ENCODE measurements around the gene TOMM5. TPM values are rescaled to one million over a fixed set of nuclear protein-coding genes. Genes with fewer than 3 reads are reported as not detected.
"Not testable (repeated sequence)": the region's sequence is repeated elsewhere in the genome, so short reads cannot be mapped to it uniquely, and the experiment has no call there.

TOMM5 gene
- polyA plus RNA-seq, 1 donor, result 135 TPM

DNA sequence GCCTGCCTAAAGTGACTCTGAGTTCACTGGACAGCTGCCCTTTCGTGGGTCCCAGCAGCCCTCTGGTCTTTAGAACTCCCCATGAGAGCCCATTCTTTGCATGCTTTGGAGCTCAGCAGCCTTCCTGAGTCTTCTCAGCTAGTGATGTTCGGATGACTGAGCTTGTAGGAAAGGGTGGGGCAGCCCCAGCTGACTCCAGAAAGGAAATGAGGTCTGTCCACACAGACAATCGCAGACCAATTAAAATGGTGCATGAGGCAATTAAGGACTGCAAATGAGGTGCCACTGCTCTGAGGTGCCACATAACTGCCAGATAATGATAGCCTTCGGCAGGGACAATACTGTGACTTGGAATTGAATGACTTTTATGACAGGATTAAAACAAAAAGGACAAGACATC is 25.4 kb upstream of the TOMM5 start:
- no peak for DNase-seq
- H3K27ac ChIP-seq (ENCODE audit: low read length), result no peak overlapping the region
- no peaks in the 10 kb centered on the region for H3K9me3 ChIP-seq (ENCODE audit: control insufficient read depth, low read depth, low read length)
- H3K36me3 ChIP-seq (ENCODE audit: control insufficient read depth, insufficient read depth, low read length), result no peaks in the 10 kb centered on the region
- no peak overlapping the region for H3K4me3 ChIP-seq (ENCODE audit: low read length)
- peaks cover 13% of the 10 kb centered on the region for H3K27me3 ChIP-seq (ENCODE audit: control insufficient read depth, insufficient read depth, low read length)
- H3K4me1 ChIP-seq (ENCODE audit: control insufficient read depth, insufficient read depth, low read length), result no peaks in the 10 kb centered on the region
- no CpG with 5 or more reads among the region's 4 CpGs for WGBS (ENCODE audit: insufficient coverage, low lambda C conversion rate)

DNA sequence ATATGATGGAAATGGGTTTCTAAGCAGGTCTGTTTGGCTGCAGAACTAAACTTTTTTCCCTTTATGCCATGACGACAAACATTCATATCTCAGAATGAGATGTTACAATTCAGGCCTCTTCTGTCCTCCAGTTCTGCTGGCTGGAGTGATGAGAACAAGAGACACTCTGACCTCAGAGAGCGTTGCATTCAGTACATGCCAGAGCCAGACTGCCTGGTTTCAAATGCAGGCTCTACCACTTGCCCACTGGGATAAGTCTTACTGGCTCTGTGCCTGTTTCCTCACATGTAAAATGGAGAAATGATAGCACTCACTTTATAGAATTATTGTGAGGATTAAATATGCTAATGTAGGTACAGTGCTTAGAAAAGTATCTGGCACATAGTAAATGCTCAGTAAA is 24.8 kb upstream of the TOMM5 start:
- Histone ChIP-seq H3K4me3 (ENCODE audit: low read length) (no peak overlapping the region), H3K9me3 (ENCODE audit: control insufficient read depth, low read depth, low read length) (no peaks in the 10 kb centered on the region), H3K36me3 (ENCODE audit: control insufficient read depth, insufficient read depth, low read length) (no peaks in the 10 kb centered on the region), H3K27me3 (ENCODE audit: control insufficient read depth, insufficient read depth, low read length) (peaks cover 17% of the 10 kb centered on the region), H3K4me1 (ENCODE audit: control insufficient read depth, insufficient read depth, low read length) (no peaks in the 10 kb centered on the region), H3K27ac (ENCODE audit: low read length) (no peak overlapping the region)
- WGBS (ENCODE audit: insufficient coverage, low lambda C conversion rate), result no CpG with 5 or more reads among the region's 2 CpGs
- DNase-seq, result no peak

DNA sequence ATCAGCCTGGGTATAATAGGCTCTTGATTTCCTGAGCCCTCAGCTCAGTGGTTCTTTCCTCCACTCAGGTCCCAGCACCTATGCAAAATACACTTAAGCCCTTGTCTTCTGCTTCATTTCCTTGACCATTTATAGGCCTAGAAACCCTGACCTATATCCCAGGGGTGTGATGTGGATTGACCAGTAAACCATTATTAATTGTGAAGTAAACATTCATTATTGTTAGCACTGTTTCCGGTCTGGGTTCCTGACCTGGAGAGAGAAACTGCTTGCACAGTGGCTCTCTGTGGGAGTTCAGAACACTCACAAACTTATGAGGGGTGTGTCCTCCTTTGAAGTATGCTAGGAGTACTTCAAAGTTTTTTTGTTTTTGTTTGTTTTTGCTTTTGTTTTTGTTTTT is 19.6 kb upstream of the TOMM5 start:
- Histone ChIP-seq H3K27me3 (ENCODE audit: control insufficient read depth, insufficient read depth, low read length) (peaks cover 10% of the 10 kb centered on the region), H3K4me3 (ENCODE audit: low read length) (no peak overlapping the region), H3K36me3 (ENCODE audit: control insufficient read depth, insufficient read depth, low read length) (no peaks in the 10 kb centered on the region), H3K27ac (ENCODE audit: low read length) (no peak overlapping the region), H3K9me3 (ENCODE audit: control insufficient read depth, low read depth, low read length) (no peaks in the 10 kb centered on the region), H3K4me1 (ENCODE audit: control insufficient read depth, insufficient read depth, low read length) (no peaks in the 10 kb centered on the region)
- WGBS (ENCODE audit: insufficient coverage, low lambda C conversion rate), result no CpG with 5 or more reads among the region's 1 CpG
- DNase-seq, result no peak

DNA sequence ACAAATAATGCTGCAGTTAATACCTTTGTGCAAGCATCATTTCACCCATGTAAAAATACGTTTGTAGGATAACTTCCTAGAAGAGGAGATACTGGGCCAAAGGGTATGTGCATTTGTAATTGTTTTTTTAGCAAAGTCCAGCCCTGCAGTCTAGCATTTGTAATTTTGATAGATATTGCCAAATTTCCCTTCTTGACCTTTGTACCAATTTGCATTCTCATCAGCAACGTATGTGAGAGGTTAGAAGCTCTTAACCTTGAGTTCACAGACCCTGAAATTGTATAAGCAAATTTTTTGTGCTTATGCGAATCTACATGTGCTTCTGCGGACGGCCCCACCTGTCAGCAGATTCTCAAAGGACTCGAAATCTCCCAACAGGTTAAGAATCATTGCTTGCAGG is 18.6 kb upstream of the TOMM5 start:
- Histone ChIP-seq H3K4me3 (ENCODE audit: low read length) (no peak overlapping the region), H3K27ac (ENCODE audit: low read length) (no peak overlapping the region), H3K36me3 (ENCODE audit: control insufficient read depth, insufficient read depth, low read length) (no peaks in the 10 kb centered on the region), H3K4me1 (ENCODE audit: control insufficient read depth, insufficient read depth, low read length) (no peaks in the 10 kb centered on the region), H3K9me3 (ENCODE audit: control insufficient read depth, low read depth, low read length) (no peaks in the 10 kb centered on the region), H3K27me3 (ENCODE audit: control insufficient read depth, insufficient read depth, low read length) (peaks cover 10% of the 10 kb centered on the region)
- no peak for DNase-seq
- WGBS (ENCODE audit: insufficient coverage, low lambda C conversion rate), result 89% methylated on average over 2 of the region's 6 CpGs

DNA sequence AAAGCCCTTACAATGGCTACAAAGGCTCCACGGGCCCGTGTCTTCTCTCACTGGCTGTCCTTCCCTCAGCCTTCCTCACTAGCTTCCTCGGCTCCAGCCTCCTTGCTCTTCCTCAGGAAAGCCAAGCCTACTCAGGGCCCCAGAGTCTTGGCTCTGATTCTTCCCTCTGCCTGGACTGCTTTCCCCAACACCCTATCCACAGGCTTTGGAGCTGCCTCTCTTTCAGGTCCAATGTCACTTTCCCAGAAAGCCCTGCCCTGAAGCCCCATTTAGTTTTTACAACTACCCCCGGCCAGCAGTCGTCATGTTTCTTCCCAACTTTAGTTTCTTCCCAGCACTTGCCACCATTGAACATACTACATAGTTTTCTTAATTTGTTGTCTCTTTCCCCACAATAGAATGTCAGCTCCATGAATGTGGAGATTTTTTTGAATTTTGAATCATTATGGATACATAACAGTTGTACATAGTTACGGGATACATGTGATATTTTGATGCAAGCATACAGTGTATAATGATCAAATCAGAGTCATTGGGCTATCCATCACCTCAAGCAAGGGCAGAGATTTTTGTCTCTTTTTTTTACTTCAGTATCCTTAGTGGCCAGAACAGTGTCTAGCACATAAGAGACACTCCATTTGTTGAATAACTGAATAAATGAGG is 17.5 kb upstream of the TOMM5 start:
- H3K27ac ChIP-seq (ENCODE audit: low read length), result no peak overlapping the region
- DNase-seq, result no peak
- H3K9me3 ChIP-seq (ENCODE audit: control insufficient read depth, low read depth, low read length), result no peaks in the 10 kb centered on the region
- H3K4me3 ChIP-seq (ENCODE audit: low read length), result no peak overlapping the region
- 78% methylated on average over 4 of the region's 6 CpGs for WGBS (ENCODE audit: insufficient coverage, low lambda C conversion rate)
- H3K27me3 ChIP-seq (ENCODE audit: control insufficient read depth, insufficient read depth, low read length), result peaks cover 13% of the 10 kb centered on the region
- H3K4me1 ChIP-seq (ENCODE audit: control insufficient read depth, insufficient read depth, low read length), result no peaks in the 10 kb centered on the region
- no peaks in the 10 kb centered on the region for H3K36me3 ChIP-seq (ENCODE audit: control insufficient read depth, insufficient read depth, low read length)

DNA sequence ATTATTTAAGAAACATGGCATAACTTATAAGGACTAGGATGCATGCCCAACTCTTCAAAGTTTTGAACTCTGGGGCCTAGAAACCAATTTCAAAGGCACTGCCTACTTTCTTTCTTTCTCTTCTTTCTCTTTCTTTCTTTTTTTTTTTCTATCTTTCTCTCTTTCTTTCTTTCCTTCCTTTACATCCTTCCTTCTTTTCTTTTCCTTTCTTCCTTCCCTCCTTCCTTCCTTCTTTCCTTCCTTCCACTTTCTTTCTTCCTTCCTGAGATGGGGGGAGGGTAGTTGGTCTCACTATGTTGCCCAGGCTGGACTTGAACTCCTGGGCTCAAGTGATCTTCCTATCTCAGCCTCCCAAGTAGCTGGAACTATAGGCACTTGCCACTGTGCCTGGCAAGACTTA is 15.9 kb upstream of the TOMM5 start:
- H3K27ac ChIP-seq (ENCODE audit: low read length), result no peak overlapping the region
- H3K27me3 ChIP-seq (ENCODE audit: control insufficient read depth, insufficient read depth, low read length), result peaks cover 9% of the 10 kb centered on the region
- no peaks in the 10 kb centered on the region for H3K36me3 ChIP-seq (ENCODE audit: control insufficient read depth, insufficient read depth, low read length)
- no peak for DNase-seq
- no peaks in the 10 kb centered on the region for H3K4me1 ChIP-seq (ENCODE audit: control insufficient read depth, insufficient read depth, low read length)
- H3K9me3 ChIP-seq (ENCODE audit: control insufficient read depth, low read depth, low read length), result no peaks in the 10 kb centered on the region
- H3K4me3 ChIP-seq (ENCODE audit: low read length), result no peak overlapping the region

DNA sequence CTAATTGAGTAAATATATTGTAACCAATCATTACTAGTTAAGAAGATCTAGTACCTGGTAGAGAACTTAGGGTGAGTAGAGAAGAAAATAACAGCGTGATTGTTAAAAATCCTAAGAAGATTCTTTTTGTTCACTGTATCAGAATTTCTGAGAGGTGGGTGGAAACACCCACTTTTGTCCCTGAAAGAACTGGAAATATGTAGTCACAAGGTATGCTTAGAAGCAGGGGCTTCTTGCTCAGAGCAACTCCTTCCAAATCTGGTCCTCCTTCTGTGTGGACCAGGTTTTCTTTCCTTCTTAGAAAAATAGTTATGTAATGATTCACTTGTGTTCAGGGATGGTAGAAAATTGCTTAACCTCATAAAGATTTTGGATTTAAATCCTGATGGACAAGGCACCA is 11.9 kb upstream of the TOMM5 start:
- no peak overlapping the region for H3K27ac ChIP-seq (ENCODE audit: low read length)
- H3K4me1 ChIP-seq (ENCODE audit: control insufficient read depth, insufficient read depth, low read length), result no peaks in the 10 kb centered on the region
- no peaks in the 10 kb centered on the region for H3K9me3 ChIP-seq (ENCODE audit: control insufficient read depth, low read depth, low read length)
- peaks cover 3% of the 10 kb centered on the region for H3K27me3 ChIP-seq (ENCODE audit: control insufficient read depth, insufficient read depth, low read length)
- no CpG with 5 or more reads among the region's 1 CpG for WGBS (ENCODE audit: insufficient coverage, low lambda C conversion rate)
- no peak overlapping the region for H3K4me3 ChIP-seq (ENCODE audit: low read length)
- no peak for DNase-seq
- no peaks in the 10 kb centered on the region for H3K36me3 ChIP-seq (ENCODE audit: control insufficient read depth, insufficient read depth, low read length)

DNA sequence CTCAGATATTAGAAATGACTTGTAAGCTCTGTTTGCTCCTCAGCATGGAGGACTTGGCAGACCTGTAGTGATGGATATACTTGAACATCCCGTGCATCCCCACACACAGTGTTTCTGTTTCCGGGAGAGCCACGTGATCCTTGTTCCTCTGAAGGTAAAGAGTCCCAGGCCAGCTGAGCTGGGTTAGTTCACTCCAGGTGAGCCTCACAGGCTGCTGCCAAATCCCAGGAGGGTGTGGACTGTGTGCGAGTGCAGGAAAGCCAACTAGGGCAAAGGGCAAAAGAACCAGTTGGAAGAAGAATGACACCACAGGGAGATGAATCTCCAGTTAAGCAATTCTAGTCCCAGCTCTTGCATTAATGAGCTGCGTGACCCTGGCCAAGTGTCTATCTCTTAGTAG is 10.4 kb upstream of the TOMM5 start:
- no peak overlapping the region for H3K4me3 ChIP-seq (ENCODE audit: low read length)
- no peaks in the 10 kb centered on the region for H3K36me3 ChIP-seq (ENCODE audit: control insufficient read depth, insufficient read depth, low read length)
- peak; percentile 89 to 92 for DNase-seq
- peaks cover 3% of the 10 kb centered on the region for H3K27me3 ChIP-seq (ENCODE audit: control insufficient read depth, insufficient read depth, low read length)
- no CpG with 5 or more reads among the region's 5 CpGs for WGBS (ENCODE audit: insufficient coverage, low lambda C conversion rate)
- H3K9me3 ChIP-seq (ENCODE audit: control insufficient read depth, low read depth, low read length), result no peaks in the 10 kb centered on the region
- H3K27ac ChIP-seq (ENCODE audit: low read length), result no peak overlapping the region
- H3K4me1 ChIP-seq (ENCODE audit: control insufficient read depth, insufficient read depth, low read length), result no peaks in the 10 kb centered on the region

DNA sequence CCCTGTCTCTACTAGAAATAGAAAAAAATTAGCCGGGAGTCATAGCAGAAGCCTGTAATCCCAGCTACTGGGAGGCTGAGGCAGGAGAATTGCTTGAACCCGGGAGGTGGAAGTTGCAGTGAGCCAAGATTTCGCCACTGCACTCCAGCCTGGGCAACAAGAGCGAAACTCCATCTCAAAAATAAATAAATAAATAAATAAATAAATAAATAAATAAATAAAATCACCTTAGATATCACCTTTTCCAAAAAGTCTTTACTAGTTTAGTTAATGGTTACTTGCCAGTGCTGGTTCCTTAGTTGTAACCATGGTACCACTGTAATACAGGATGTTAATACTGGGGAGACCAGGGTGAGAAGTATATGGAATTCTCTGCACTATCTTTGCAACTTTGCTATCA is 9.7 kb upstream of the TOMM5 start:
- H3K36me3 ChIP-seq (ENCODE audit: control insufficient read depth, insufficient read depth, low read length); H3K4me3 ChIP-seq (ENCODE audit: low read length); H3K9me3 ChIP-seq (ENCODE audit: control insufficient read depth, low read depth, low read length); H3K27me3 ChIP-seq (ENCODE audit: control insufficient read depth, insufficient read depth, low read length); DNase-seq; H3K27ac ChIP-seq (ENCODE audit: low read length); H3K4me1 ChIP-seq (ENCODE audit: control insufficient read depth, insufficient read depth, low read length): not testable (repeated sequence)
- WGBS (ENCODE audit: insufficient coverage, low lambda C conversion rate), result no CpG with 5 or more reads among the region's 4 CpGs

DNA sequence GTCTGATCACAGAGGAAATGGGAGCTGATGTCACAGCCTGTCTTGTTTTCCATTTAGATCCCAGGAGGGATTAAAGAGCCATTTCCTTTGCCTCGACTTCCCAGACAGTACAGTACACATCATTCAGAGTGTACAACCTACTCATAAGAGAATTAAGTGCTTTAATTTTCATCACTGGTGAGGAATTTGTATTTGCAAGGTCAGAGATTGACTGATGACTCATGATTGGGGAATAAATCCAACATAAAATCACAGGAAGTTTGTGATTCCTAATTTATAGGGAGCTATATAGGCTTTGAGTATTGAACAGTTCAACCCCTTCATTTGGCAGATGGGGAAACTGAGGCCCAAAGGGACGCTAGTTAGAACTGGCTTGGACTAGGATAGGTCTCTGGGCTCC is 4.1 kb upstream of the TOMM5 start:
- no peak overlapping the region for H3K27ac ChIP-seq (ENCODE audit: low read length)
- H3K36me3 ChIP-seq (ENCODE audit: control insufficient read depth, insufficient read depth, low read length), result no peaks in the 10 kb centered on the region
- no peak for DNase-seq
- H3K4me1 ChIP-seq (ENCODE audit: control insufficient read depth, insufficient read depth, low read length), result no peaks in the 10 kb centered on the region
- no peaks in the 10 kb centered on the region for H3K9me3 ChIP-seq (ENCODE audit: control insufficient read depth, low read depth, low read length)
- WGBS (ENCODE audit: insufficient coverage, low lambda C conversion rate), result 80% methylated on average over 1 of the region's 2 CpGs
- peaks cover 5% of the 10 kb centered on the region for H3K27me3 ChIP-seq (ENCODE audit: control insufficient read depth, insufficient read depth, low read length)
- H3K4me3 ChIP-seq (ENCODE audit: low read length), result no peak overlapping the region

DNA sequence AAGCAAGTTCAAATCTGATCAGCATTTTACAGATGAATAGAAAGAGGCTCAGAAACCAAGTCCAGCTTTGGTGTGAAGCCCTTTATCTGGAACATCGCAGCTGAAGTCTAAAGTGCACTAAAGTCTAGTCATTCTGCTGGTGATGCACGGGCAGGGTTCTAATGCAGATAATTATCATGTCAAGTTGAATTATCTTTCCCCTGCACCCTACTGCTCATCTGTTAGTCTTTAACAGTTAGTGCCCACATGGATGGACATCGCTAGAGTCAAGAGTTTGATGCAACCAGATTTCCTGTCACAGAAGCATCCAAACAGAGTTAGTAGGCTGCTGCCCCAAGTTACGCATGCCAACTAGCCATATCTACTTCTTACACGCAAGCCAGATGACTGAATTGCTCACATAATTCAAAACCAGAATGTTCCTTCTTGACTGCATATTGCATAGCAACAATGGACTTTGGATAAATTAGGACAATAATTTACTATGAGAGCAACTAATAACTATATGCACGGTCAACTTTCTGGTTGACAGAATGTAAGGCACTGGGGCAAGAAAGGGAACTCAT is 1.6 kb upstream of the TOMM5 start:
- Histone ChIP-seq H3K27ac (ENCODE audit: low read length) (no peak overlapping the region), H3K36me3 (ENCODE audit: control insufficient read depth, insufficient read depth, low read length) (no peaks in the 10 kb centered on the region), H3K9me3 (ENCODE audit: control insufficient read depth, low read depth, low read length) (no peaks in the 10 kb centered on the region), H3K4me3 (ENCODE audit: low read length) (no peak overlapping the region), H3K27me3 (ENCODE audit: control insufficient read depth, insufficient read depth, low read length) (peaks cover 5% of the 10 kb centered on the region), H3K4me1 (ENCODE audit: control insufficient read depth, insufficient read depth, low read length) (peaks cover 3% of the 10 kb centered on the region)
- DNase-seq, result no peak
- 60% methylated on average over 1 of the region's 6 CpGs for WGBS (ENCODE audit: insufficient coverage, low lambda C conversion rate)
